H1 (cell line): ENCODE data around the gene RAD51C. TPM values are rescaled to one million over a fixed set of nuclear protein-coding genes. Genes with fewer than 3 reads are reported as not detected.

Experiments
- CBX5 ChIP-seq: fragments of 300-800, 300-1000 bp; sonication (generic); IDR thresholded peaks from 2 replicates; pipeline ENCODE4 v1.7.1; 2016; ENCODE audit warnings: antibody characterized with exemption, low read length, low read depth
- HDAC2 ChIP-seq, 2 experiments: fragments of 300-600 bp in 1 of 2; sonication (generic) in 1 of 2; IDR thresholded peaks; 2 replicates each; pipeline ENCODE4 v1.6.1; 2011 to 2012; ENCODE audit warnings: low read depth in 2 of 2, low read length in 2 of 2, mild to moderate bottlenecking in 2 of 2, moderate library complexity in 2 of 2, borderline replicate concordance in 1 of 2, inconsistent platforms in 1 of 2
- JUND ChIP-seq: IDR thresholded peaks from 2 replicates; pipeline ENCODE4 v1.6.1; 2011; ENCODE audit warnings: mild to moderate bottlenecking, improper control_type of control experiment, low read length
- SIRT6 ChIP-seq: IDR thresholded peaks from one replicate; pipeline ENCODE4 v1.7.1; 2012; ENCODE audit warnings: low read length, inconsistent platforms
- SIX5 ChIP-seq: IDR thresholded peaks from 2 replicates; pipeline ENCODE4 v1.6.1; 2011; ENCODE audit warnings: mild to moderate bottlenecking, low read depth, low read length
- SUZ12 ChIP-seq: fragments of 200-600 bp; sonication (generic); IDR thresholded peaks from 2 replicates; pipeline ENCODE4 v1.6.1; 2012; ENCODE audit warnings: mild to moderate bottlenecking, inconsistent platforms, low read length, moderate library complexity, mixed read lengths
- polyA plus RNA-seq, 7 experiments: library from polyadenylated mRNA; depleted of rRNA in 3 of 7; stranded (reverse) in 5 of 7; unstranded in 2 of 7; fragments of >200 nt in 5 of 7; fragments of 200-250 nt in 2 of 7; gene quantifications; 1 replicate in 5 of 7; 2 replicates in 1 of 7; 4 replicates in 1 of 7; pipeline versions ENCODE4 v1.2.1 to v1.2.3, GENCODE V29; 2011 to 2013; ENCODE audit warnings: missing spikeins in 2 of 7, mixed read lengths in 2 of 7
- total RNA-seq: library from RNA; stranded (reverse); fragmentation: NEBNext Ultra II Directional; extraction: Animal tissue kit (Norgen Biotek cat#: 25700); gene quantifications from 2 replicates; pipeline ENCODE4 v1.2.1, GENCODE V29; 2021

RAD51C gene
- total and polyA plus RNA-seq, 2 of the 8 experiments (the other 6 are each of a cell fraction or from before 2014, with no cell fraction given) = 10.4 to 21.7 TPM

- no peak for TF ChIP-seq SUZ12
- TF ChIP-seq HDAC2 (IDR thresholded peaks at IDR 0.05; ENCODE audit: borderline replicate concordance in 1 of 2, low read depth in 2 of 2, low read length in 2 of 2) = no peak
- no peak for TF ChIP-seq SIX5
- no peak for TF ChIP-seq JUND
- no peak for TF ChIP-seq CBX5
- TF ChIP-seq SIRT6 = no peak
- TF ChIP-seq, all 59 proteins: peak for 0
Observed at GRCh38 chr17:58688521-58688920, 3.9 kb upstream of the RAD51C start (continued).
